KOPT-K1 (cell line): ENCODE results near the gene EPHA8.

Experiments
- H3K27ac ChIP-seq: fragments of 200-600 bp; sonication (generic); 2 replicates; pipeline ENCODE4 v1.5.1; 2016; ENCODE audit warnings: antibody characterized with exemption, mild to moderate bottlenecking, low read depth, low read length; ENCODE audit not compliant: poor library complexity, severe bottlenecking
- H3K36me3 ChIP-seq: fragments of 200-600 bp; sonication (generic); 2 replicates; pipeline ENCODE4 v1.5.1; 2017; ENCODE audit warnings: antibody characterized with exemption, mild to moderate bottlenecking, low read length, moderate library complexity; ENCODE audit not compliant: insufficient read depth
- H3K9me3 ChIP-seq: fragments of 200-600 bp; sonication (generic); 2 replicates; pipeline ENCODE4 v1.5.1; 2017; ENCODE audit warnings: antibody characterized with exemption, low read length, mild to moderate bottlenecking; ENCODE audit not compliant: insufficient read depth, poor library complexity, severe bottlenecking

Gene EPHA8

DNA sequence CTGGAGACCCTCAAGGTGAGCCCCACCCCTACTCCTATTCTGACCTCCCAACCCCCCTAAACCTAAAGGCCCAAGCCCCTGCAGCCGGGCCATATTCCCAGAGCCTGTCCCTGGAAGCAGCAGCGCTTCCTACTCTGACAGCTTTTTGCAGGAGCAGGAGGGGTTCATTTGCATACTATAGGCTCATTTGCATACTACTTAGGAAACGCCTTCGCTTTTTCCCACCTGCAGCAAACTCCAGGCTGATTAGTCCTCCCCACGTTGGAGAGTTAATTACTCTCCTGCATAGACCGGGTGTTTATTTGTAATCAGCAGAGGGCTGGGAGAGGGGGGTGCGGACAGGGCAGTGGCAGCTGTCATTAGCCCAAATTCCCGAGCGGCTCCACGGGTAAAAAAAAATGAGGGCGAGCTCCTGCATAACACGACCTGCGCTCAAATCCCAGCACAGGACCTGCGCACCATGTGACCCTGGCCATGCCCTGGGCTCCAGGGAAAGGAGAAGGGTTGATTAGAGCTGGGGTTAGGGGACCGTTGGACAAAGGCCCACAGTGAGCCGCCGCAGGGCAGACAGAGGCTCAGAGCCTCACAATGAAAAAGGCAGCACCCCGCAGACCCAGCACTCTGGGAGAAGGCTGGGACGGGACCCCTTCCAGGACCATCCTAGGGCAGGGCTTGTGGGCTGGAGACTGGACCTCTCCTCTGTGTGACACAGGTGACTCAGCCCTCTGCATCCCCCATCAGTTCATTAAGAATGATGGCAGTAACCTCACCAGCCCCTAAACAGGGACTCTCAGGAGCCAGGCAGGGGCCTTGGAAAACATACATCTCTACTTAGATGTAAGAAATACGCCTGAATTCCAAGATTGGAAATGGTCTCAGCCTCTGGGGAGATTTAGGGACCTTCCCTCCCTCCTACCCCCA lies 63.2 kb downstream of the EPHA8 start:
- no peaks in the 10 kb centered on the region for H3K9me3 ChIP-seq
- no peak overlapping the region for H3K27ac ChIP-seq
- no peaks in the 10 kb centered on the region for H3K36me3 ChIP-seq

DNA sequence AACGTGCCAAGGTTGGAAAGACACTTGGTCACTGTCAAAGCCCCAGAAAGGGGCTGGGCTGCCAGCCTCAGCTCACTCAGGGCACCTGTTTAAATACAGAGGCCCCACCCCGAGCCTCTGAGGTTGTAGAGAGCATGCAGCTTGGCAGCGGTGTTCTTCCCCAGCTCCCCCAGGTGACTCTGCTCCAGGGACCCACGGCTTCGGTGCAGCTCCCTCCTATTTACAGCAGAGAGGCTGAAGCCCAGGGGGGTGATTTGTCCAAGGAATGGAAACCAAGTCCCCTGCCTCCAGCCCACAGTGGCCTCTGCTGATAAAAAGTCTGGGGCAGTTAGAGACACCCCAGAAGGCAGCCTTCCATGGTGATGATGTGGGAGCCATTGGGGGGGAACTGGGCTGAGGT lies 64.0 kb downstream of the EPHA8 start:
- Histone ChIP-seq H3K36me3 (no peaks in the 10 kb centered on the region), H3K9me3 (no peaks in the 10 kb centered on the region), H3K27ac (no peak overlapping the region)

DNA sequence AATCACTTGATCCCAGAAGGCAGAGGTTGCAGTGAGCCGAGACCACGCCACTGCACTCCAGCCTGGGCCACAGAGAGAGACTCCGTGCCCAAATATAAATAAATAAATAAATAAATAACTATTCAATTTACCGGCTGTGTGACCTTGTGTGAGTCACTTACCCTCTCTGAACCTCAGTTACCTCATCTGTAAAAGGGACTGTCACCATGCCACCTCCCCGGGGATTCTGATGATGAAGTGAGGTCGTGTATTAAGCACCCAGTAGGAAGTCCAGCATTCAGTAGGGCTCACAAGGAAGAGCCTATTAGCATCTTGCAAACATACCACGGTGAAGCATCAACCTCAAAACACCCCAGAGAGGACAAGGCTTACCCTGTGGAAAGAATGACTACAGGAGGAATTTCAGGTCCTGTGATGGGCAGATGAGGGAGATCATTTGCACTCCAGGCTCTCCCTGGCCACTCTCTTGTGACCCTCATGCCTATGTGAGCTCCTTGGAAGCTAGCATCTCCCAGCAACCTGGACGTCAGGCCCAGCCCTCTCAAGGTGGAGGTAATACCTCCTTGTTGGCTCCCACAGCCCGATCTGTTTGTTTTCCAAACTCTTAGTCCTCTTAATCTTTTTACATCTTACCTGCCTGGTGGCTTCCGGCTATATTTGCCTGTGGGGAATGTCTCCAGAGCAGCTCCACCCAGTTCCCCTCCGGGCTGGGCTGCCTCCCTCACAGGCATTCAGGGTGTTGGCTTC lies 65.6 kb downstream of the EPHA8 start:
- H3K9me3 ChIP-seq, result no peaks in the 10 kb centered on the region
- no peaks in the 10 kb centered on the region for H3K36me3 ChIP-seq
- no peak overlapping the region for H3K27ac ChIP-seq

DNA sequence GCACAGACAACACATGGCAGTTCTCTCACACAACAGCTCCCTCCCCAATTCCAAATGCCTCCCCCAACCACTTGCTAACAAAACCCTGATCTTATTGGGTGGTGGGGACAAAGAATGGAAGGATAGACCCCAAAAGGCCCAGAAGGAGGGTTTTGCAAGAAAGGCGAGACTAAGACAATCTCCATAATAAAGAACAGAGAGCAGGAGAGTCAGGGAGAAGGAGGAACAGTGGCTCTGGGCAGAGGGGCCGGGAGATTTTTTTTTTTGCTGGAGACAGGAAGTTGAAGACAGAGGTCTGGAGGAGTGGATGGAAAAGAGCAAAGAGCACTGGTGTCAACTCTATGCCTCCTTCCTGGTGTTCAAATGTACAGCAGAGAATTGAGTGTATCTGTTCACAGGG lies 66.6 kb downstream of the EPHA8 start:
- Histone ChIP-seq H3K36me3 (no peaks in the 10 kb centered on the region), H3K27ac (no peak overlapping the region), H3K9me3 (peaks cover 8% of the 10 kb centered on the region)

DNA sequence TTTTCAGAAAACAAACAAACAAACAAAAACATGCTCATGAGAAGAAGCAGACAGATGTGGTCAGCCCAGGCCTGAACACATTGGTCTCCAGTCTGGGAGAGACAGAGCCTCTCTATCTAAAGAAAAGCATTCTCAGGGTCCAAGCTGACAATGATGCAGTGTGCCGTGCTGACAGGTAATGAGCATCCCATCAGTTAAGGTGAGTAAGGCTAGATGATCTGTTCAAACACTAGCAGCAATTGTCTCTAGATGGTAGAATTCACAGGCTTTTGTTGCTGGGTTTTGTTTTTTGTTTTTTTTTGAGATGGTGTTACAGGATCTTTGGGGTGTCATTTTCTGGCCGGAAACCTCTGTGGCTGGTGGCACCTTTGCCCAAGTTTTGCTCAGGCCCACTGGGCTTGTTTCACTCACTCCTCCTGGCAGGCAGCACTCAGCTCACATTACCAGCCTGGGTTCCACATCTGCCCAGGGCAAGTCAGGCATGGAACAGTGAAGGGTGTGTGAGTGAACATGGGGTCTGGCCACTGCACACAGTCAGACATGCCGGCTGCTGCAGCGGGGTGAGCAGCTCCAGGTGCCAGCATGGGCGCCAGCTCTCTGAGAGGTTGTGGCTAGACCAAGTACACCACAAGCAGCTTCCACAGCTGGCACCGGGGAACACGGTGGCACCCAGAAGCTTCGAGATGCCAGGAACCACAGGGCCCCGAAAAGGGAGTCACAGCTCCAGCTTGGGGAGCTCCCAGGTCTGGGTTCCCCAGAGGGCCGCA lies 70.6 kb downstream of the EPHA8 start:
- Histone ChIP-seq H3K36me3 (no peaks in the 10 kb centered on the region), H3K27ac (no peak overlapping the region), H3K9me3 (peaks cover 14% of the 10 kb centered on the region)

DNA sequence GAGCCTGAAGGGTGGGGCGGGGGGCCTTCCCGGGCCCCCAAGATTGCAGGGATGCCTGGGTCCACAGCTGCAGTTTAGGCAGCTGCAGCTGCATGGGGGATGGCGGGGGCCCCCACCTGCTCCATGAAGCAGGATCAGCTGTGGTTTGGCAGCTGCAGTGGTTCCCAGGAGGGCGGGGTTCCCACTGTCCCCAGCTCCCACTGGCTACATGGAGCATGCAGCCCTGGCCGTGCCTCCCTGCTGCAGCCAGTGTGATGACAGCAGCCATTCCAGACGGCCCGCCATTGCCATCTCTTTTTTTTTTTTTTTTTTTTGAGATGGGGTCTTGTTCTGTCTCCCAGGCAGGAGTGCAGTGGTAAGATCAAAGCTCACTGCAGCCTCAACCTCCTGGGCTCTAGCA lies 72.1 kb downstream of the EPHA8 start:
- H3K36me3 ChIP-seq, result no peaks in the 10 kb centered on the region
- peaks cover 14% of the 10 kb centered on the region for H3K9me3 ChIP-seq
- no peak overlapping the region for H3K27ac ChIP-seq

DNA sequence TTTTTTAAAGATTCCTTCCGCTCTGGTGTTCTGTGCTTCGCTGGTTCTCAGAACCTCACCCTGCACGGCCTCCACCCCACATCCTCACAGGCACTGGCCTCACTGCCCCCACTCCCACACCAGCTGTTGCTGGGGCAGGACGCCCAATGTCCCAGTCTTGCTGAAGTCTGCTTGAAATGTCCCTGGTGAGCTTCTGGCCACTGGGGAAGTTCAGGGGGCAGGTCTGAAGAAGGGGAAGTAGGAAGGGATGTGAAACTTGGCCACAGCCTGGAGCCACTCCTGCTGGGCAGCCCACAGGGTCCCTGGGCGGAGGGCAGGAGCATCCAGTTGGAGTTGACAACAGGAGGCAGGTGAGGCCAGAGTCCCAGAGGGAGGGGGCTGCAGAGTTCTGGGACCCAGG lies 73.1 kb downstream of the EPHA8 start, which contains the start of gene C1QA:
TSS of gene C1QA (plus strand) at position 276 of the 400 bp plus-strand sequence. CDS start 989 bp downstream, outside the sequence.
- H3K36me3 ChIP-seq, result no peaks in the 10 kb centered on the region

DNA sequence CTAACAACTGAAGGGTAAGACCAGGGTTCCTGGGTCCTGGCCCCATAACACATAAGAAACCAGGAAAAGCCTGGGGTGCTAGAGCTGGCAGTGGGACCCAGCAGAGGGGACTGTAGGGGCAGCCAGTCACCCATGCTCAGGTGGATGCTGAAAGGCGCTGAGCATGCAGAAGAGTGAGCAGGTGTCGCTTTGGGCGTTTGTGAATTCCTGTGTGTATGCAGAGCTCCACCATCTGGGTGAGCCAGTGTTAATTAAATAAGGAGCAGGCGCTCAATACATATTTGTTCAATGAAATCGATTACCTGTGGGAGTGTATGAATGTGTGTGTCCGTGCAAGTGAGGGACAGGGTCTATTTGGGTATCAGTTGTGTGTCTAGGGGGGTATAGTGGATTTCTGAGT lies 73.6 kb downstream of the EPHA8 start:
- Histone ChIP-seq H3K27ac (no peak overlapping the region), H3K9me3 (peaks cover 14% of the 10 kb centered on the region), H3K36me3 (no peaks in the 10 kb centered on the region)

More for the DNA sequence above, 73.1 kb downstream of the EPHA8 start, which contains the start of gene C1QA:
- peaks cover 14% of the 10 kb centered on the region for H3K9me3 ChIP-seq
- H3K27ac ChIP-seq, result no peak within 1 kb of the TSS

DNA sequence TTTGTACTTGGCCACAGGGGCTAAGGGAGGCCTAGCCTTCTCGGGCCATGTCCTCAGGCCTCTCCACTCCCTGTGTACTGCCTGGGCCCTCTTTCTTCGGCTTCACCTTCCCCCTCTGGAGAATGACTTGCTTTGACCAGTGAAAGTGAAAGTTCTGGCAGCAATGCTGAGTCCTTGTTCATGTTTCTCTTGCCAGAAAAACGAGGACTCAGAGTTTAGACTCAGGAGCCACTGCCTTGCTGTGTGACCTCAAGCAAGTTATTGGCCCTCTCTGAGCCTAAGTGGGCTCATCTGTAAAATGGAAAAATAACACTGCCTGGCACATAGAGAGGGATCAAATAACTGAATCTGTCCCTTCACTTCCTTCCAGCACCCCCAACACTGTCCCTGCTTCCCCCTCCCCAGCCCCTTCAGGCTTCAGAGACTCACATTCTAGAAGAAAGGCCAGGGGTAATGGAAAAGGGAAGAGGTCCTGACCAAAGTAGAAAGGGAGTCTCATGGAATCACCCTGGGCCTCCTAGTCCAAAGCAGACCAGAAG lies 74.7 kb downstream of the EPHA8 start:
- Histone ChIP-seq H3K9me3 (peaks cover 14% of the 10 kb centered on the region), H3K36me3 (no peaks in the 10 kb centered on the region), H3K27ac (no peak overlapping the region)

DNA sequence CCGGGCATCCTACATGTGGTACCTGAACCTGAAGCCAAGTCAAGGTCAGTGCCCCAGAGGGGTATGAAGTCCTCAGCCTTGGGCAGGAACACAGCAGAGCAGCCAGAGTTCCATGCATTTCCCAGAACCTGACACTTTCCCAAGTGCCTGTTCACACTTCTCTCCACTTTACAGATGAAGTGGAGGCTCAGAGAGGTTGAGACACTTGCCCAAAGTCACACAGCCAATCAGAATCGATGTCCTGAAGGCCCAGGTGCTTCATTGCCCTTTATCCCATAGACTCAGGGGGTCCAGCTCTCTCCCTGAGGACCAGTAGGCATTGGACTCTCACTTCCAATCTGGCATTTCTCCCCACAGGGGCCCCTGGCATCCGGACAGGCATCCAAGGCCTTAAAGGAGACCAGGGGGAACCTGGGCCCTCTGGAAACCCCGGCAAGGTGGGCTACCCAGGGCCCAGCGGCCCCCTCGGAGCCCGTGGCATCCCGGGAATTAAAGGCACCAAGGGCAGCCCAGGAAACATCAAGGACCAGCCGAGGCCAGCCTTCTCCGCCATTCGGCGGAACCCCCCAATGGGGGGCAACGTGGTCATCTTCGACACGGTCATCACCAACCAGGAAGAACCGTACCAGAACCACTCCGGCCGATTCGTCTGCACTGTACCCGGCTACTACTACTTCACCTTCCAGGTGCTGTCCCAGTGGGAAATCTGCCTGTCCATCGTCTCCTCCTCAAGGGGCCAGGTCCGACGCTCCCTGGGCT lies 75.4 kb downstream of the EPHA8 start:
- Histone ChIP-seq H3K36me3 (no peaks in the 10 kb centered on the region), H3K27ac (no peak overlapping the region), H3K9me3 (peaks cover 14% of the 10 kb centered on the region)

DNA sequence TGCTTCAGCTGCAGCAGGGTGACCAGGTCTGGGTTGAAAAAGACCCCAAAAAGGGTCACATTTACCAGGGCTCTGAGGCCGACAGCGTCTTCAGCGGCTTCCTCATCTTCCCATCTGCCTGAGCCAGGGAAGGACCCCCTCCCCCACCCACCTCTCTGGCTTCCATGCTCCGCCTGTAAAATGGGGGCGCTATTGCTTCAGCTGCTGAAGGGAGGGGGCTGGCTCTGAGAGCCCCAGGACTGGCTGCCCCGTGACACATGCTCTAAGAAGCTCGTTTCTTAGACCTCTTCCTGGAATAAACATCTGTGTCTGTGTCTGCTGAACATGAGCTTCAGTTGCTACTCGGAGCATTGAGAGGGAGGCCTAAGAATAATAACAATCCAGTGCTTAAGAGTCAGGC lies 76.0 kb downstream of the EPHA8 start:
- H3K27ac ChIP-seq, result no peak overlapping the region
- peaks cover 12% of the 10 kb centered on the region for H3K9me3 ChIP-seq
- no peaks in the 10 kb centered on the region for H3K36me3 ChIP-seq

DNA sequence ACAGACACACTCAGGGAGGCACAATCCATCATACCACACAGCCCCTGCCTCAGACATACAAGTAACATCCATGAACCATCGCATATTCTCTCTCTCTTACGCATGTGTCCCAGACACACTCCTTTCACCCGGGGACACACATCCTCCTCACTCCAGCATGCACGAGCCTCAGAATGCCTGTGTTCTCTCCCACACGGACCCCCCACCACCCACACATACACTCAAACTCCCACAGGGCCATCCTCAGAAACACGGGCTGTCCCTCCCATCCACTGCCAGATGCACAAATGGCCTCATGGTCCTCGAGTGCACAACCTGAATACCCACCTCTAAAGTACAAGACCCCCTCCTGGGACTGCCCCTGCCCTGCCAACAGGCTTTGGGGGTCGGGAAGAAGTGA lies 78.0 kb downstream of the EPHA8 start:
- Histone ChIP-seq H3K27ac (no peak overlapping the region), H3K9me3 (no peaks in the 10 kb centered on the region), H3K36me3 (no peaks in the 10 kb centered on the region)

DNA sequence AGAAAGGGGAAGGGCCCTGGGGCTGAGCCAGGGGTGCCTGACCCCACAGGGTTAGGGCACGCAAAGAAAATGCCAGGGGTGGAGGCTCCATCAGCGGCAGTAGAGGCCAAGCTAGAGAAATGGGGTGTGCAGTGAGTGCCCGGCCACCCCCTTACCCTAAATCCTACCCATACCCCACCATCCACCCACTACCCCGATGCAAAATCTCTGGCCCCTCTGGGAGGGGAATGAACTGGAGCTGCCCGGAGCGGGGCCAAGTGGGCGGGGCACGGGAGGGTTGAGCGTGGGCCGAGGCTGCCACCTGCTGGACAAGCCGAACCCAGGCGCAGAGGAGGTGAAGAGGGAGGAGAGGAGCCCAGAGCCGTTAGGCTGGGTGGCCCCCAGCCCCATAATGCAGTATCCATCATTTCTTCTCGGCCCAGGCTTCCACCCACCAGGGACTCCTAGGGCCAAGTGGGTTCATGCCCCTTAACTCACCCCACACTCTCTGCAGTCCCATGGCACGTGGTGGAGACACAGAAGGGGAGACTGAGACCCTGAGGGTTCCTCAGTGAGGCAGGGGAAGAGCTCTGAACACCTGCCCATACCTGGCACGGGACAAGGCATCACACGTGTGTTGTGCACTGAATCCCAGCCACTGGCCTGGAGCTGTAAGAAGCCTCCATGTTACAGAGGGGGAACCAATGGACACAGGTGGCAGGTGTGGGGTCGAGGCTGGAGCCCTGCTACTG lies 78.8 kb downstream of the EPHA8 start:
- H3K9me3 ChIP-seq, result no peaks in the 10 kb centered on the region
- H3K36me3 ChIP-seq, result no peaks in the 10 kb centered on the region
- H3K27ac ChIP-seq, result no peak overlapping the region

DNA sequence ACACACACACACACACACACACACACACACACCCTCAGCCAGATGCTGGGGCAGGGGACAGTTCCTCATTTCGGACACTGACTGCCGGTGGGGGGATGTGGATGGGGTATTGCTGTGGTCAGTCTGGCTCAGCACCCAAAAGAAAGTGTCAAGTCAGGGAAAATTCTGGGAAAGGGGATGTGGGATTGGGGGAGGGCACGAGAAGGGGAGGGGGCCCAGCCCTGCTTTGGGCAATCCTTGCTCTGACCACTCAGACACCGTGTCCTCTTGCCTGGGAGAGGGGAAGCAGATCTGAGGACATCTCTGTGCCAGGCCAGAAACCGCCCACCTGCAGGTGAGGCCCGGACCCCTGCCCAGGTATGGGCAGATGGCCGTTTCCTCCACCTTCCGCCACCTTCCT lies 80.1 kb downstream of the EPHA8 start, which contains the start of gene C1QC:
TSS of gene C1QC (plus strand) at position 253 of the 400 bp plus-strand sequence. CDS start 391 bp downstream, outside the sequence.
- Histone ChIP-seq H3K36me3 (no peaks in the 10 kb centered on the region), H3K27ac (no peak within 1 kb of the TSS), H3K9me3 (no peaks in the 10 kb centered on the region)
